ENCODE measurements around the gene MYH11.

GRCh38 chr16:15846510-15846909, 10.3 kb downstream of the MYH11 start:
- TF ChIP-seq POLR2AphosphoS5 (IDR thresholded peaks at IDR 0.05; ENCODE audit: borderline replicate concordance, low read depth, low read length): no peak
- TF ChIP-seq EZH2 (IDR thresholded peaks at IDR 0.05): no peak
